ENCODE measurements around the gene C5orf15.
"Not testable (repeated sequence)": the region's sequence is repeated elsewhere in the genome, so short reads cannot be mapped to it uniquely, and the experiment has no call there.

C5orf15 gene

DNA sequence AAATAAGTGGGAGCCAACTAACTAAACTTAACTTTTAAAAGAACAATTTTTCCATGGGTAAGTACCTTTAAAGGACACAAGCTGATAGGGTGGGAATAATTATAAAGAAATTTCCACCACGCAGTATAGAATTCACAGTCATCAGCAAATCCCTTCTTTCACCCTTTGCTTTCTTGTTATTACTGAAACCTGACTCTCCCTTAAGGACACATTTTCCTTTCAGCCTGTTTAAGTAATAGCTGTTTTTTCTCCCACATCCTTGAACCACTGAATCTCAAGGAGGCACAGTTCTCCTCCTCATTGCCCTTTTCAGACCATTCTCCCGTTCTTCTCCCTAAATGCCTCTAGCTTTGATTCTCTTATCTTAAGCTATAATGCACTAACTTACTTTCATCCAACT, 6.3 kb downstream of the C5orf15 start:
- no peak for DNase-seq

DNA sequence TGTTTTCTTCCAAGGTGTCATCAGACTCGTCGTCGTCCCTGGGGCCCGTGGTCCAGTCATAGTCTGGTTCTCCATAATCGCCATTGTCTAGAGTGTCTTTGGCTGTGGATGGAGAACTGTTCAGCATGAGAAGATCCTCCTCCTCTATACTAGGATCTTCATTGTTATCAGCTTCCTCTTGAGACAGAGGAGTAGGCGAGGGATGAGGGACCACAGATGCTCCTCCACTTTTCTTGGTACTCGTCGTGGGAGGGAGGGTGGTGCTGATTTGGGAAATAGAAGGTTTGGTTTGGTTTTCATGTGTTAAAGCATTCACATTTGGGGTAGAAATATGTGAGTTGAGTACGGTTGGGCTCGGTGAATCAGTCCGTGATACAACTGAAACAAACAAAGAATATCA, 8.8 kb downstream of the C5orf15 start:
- no peak for DNase-seq

DNA sequence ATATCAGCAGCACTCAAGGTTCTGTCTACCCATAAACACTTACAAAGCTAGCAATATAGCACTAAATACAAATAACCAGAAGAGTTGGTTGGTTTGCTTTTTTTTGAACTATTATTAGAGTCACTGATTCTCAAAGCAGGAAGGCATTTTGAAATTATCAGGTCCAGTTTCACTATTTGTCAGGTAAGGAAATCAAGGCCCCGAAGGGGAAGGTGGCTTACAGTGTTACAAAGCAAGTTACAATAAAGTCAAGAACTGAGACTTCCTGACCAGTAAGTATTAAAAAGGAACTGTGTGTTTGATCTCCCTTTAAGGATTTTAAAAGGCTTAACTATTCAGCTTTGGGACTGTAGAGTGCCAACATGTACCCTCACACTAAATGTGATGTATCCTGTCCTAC, 10.8 kb downstream of the C5orf15 start:
- DNase-seq: no peak

DNA sequence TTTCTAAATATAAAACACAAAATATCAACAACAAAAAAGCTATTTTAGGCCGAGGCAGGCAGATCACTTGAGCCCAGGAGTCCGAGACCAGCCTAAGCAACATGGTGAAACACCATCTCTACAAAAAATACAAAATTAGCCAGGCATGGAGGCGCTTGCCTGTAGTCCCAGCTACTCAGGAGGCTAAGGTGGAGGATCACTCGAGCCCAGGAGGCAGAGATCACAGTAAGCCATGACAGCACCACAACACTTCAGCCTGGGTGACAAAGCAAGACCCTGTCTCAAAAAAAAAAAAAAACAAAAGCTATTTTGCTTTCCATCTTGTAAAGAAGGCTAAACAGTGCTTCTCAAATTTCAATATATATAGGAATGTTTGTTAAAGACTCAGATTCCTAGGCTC, 11.3 kb downstream of the C5orf15 start:
- no peak for DNase-seq

DNA sequence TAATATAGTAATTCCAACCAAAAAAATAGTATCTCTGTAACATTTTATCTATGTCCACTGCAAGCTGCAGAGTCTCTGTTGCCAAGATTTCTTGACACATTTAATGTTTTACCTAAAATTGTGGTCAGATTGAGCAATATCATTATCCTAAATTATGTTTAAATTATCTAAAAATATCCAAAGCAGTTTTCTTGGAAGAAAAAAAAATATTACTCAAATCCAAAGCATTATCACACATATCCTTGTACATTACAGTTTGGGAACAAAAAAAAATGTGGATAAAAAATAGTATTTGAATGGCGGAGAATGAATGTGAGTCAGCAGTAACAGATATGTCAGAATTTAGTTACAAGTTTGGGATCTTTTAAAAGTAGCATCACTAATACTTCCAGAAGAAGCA, 12.2 kb downstream of the C5orf15 start:
- DNase-seq: not testable (repeated sequence)

DNA sequence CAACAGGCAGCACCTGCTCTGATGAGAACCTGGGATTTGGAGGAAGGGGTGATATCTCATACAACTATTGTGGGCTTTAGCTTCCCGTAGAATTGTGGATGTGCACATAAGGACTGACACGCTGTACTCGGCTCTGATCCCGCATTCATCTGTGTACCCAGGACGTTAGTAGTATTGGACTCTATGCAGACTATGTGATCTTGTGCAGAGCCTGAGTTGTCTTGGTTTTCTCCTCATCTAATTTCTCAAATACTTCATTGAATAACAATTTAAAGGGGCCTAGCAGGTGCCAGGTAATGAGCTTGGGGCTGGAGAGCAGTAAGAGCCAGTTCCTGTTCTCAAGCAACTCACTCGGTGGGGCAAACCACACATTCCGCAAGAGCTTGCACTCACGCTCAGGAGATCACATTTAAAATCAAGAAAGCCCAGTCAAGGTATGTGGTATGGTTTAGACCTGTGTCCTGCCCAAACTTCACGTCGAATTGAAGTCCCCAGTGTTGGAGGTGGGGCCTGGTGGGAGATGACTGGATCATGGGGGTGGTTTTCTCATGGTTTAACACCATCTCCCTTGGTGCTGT, 14.8 kb downstream of the C5orf15 start:
- no peak for DNase-seq

DNA sequence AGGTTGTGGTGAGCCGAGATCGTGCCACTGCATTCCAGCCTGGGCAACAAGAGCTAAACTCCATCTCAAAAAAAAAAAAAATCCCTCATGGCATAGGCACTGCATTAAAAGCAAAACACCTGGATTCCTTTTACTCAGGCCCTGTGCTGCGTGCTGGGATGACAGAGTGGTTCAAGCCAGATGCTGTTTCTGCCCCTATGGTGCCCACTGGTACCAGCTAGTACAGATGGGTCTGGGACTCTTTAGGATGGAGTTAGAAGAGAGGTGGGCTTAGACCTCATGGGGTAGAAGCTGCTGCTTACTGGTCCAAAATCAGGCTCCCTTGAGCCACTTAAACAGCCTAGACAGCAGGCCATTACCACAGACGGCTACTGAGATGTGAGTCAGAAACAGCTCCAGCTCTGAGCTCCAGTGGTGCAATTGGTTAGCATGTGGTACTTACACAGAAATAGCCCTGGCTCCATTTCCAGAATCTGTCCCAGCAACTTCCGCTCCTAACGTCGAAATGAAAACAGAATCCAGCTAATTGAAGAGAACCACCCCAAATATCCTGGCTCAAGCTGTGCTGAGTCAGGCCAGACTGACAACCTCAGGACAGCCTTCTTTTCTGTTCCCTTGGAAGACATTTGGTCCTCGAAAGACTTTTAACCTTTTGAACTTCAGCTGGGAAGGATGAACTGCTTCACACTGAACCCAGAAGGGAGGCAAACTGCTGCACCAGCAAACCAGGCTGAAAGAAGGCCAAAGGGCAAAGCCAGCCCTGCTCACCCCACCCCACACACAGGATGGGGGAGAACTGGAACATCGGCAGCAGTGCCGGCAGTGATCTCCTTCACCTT, 15.5 kb downstream of the C5orf15 start:
- no peak for DNase-seq

DNA sequence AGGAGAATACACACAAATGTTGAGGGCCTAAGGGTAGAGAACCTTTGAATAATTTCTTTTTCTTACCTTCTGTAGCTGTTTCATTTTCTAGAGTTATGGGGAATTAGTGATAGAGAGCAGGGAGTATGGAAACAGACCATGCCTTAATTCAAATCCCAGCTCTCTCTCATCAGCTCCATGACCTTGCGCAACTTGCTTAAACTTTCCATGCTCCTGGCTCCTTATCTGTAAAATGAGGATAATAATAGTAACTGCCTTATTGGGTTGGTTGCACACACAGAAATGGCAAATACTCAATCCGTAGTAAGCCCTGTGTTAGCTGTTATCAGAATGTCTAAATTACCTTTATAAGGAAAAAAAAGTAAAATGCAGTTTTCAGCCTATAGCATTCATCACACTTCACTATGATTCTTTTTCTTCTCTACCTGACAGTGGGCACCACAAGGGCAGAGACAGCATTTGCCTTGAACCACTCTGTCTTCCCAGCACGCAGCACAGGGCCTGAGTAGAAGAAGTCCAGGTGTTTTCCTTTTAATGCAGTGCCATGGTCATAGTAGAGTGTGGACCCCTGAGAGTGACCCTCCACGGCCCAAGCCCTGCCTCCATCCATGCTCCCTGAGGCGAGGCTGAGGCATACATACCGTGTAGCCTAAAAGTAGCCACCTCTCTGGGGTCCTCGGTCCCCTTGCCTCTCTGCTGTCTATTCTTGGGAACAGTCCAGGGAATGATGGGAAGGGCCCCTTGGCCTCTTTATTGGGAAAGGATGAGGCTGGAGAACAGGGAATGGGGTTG, 17.4 kb downstream of the C5orf15 start:
- no peak for DNase-seq

DNA sequence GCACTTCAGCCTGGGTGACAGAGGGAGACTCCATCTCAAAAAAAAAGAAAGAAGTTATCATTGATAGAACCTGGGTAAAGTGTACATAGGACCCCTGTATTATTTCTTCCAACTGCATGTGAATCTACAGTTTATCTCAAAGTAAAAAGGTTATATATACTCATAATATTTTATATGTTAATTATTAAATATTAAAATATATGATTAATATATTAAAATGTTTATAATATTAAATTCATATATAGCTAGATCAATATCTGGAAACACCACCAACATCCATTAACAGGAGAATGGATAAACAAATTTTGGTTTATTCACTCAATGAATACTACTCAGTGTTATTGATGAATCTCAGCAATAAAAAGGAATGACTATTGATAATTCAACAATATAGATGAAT, 19.7 kb downstream of the C5orf15 start:
- no peak for DNase-seq

DNA sequence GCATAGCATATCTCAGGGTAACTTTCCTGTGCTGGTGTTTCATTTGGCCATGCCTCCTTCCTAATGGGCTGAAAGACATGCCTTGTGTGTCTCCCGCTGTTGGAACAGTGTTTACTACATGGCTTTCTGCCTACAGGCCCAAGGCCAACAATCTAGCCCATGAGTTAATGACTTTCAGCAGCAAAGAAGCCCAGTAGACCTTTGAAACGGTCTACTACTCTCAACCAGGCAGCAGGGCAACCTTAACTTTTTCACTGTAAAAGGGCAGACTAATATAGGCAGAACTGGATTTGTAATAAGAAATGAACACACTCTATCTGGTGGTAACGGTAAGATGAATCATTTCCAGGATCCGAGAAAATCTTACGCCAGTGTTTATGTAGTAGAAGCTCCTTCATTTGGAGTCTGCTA, 21.0 kb downstream of the C5orf15 start:
- DNase-seq: no peak

DNA sequence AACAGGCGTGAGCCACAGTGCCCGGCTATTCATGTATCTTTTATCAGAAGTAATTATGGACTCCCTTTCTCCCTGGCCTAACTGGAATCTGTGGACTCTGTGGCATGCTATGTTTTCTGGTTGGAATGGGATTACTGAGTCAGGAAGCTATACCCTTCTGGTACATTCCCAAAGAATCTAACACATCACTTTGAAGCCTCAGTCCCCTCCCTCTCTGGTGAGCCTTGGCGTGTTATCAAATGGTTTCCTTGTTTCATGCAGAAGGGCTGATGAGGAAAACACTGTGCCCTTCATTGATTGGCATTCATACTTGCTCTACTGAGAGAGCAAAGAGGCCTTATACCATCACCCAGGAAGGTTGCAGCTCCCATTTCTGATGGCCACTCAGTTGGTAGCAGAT, 22.9 kb downstream of the C5orf15 start:
- DNase-seq: no peak

DNA sequence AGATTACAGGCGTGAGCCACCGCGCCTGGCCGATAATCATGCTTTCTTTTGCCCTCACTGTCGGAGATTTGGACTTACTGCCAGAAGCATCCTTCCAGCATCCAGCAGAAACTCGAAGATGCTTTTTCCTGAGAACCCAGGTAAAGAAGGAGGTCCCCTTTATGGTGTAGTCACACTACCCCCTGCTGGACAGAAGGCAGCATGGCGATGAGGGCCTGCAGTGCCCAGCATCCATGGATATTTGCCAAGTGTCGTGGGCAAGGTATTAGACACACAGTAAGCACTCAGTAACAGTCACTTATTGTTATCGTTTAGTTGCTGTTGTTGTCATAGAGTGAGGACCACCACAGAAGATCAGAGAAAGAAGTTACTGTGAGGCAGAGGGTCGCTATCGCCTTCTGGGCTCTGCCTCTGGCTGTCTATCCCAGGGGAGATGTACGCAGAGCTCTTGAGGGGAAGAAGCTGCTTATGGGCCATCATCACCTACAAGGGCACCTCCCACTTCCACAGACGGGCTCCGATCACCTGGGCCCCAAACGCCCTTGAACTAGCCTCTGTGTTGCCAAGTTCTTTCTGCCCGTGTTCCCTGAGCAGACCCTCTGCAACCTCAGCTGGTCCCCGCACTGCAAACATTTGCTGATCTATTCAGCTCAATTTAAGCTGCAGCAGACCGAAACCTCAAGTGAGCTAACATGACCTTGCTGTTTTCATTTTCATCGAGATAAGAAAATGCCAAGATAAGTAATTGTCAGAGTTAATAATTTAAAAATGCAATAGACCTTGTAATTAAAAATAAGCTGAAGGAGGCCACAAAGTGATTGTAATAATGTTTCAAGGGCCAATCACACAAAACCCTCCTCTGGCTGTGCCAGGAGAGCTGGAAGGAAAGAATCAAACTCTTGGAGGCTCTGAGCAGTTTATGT, 23.9 kb downstream of the C5orf15 start:
- DNase-seq: no peak

DNA sequence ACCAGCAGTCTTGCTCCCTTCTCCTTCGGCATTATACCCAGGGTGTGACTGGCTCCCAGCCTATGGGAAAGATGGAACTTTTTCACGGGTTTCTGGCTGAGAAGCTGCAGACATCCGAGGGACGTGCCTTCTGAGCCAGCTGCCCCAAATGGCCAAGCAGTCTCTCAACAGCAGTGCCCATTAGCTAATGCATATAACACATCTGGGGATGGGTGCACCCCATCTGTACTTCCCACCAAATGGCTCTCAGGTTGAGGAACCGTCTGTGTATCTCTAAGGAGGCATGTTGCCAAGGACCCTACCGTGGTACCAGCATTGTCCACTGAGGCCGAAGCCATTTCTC, 25.0 kb downstream of the C5orf15 start:
- DNase-seq: no peak

DNA sequence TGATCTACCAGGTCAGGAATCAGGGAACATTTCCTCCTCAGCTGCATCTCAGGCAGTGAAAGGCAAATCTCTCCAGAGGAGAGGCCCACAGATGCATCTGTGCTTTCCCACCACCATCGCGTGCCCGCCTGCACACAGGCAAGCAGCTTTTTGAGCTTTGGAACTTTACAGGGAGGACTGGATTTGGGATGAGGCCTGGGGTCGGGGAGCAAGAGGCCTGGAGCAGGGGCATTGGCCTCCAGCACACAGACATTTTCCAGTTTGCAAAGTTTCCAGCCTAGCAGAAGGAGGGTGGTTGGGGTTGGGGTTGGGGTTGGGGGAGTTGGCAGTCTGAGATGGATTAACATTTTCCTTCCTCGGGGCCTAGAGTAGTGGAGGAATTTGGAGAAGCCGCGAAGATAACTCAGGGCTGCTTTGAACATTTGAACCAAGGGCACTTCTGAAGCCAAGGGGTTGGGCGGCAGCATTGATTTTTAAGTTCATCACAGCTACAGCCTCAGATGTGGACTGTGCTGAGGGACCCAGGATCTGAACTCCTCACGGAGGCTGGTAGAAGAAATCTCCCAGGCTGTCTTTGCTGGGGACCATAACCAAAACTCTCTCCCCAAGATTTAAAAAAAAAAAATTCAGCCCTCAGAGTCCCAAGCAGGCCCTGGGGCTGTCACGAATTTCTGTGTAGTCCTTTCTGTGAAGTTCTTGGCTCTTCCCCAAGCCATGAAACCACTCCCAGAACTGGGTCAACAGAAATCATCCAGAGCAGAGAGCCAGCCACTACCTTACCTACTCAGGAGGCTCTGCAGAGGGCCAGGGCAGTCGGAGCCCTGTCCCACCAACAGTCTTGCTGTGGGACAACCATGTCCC, 25.6 kb downstream of the C5orf15 start:
- DNase-seq: no peak

DNA sequence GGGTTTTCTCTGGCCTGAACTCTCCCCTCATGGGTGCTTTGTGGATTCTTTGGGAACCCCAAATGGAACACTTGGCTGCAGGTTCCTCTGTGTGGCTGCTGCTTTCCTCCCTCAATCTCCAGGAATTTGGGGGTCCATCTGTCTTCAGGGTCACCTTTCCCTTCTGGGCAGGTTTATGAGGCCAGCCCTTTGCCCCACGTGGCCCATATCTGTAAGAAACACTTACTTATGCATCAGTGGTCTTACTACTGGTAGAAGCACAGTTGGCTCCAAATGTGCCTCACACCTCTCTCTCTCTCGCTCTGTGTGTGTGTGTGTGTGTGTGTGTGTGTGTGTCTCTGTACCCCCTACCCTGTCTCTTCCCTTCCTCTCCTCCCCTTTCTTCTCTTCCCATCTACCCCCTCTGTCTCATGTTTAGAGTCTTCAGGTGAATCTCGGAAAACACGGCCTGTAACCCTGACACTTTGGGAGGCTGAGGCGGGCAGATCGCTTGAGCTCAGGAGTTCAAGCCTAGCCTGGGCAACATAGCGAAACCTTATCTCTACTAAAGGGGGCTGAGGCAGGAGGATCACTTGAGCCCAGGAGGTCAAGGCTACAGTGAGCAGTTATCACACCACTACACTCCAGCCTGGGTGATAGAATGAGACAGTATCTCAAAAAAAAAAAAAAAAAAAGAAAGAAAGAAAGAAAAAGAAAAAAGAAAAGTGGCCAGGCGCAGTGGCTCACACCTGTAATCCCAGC, 26.8 kb downstream of the C5orf15 start:
- DNase-seq: no peak

DNA sequence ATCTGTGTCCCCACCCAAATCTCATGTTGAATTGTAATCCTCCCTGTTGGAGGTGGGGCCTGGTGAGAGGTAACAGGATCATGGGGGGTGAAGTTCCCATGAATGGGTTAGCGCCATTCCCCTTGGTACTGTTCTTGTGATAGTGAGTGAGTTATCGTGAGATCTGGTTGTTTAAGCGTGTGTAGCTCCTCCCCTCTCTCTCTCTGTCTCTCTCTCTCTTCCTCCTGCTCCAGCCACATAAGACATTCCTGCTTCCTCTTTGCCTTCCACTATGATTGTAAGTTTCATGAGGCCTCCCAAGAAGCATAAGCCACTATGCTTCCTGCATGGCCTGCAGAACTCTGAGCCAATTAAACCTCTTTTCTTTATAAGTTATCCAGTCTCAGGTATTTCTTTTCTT, 28.8 kb downstream of the C5orf15 start:
- no peak for DNase-seq

DNA sequence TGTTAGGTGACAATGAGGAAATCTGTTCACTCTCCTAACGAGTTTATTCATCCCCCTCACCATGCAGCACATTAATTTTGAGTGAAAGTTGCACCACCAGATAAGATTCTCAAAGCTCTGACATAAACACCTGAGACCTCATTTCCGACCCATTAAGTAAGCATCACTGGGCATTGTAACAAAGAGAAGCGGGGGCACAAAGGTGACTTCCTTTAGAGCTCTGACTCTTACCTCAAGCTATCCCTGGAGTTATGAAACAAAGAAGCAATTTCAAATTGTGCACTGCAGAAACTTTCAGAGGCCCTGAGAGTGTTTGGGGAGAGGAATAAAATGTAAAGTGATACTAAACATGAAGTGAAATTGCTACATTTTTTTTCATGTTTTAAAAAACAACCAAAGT, 29.5 kb downstream of the C5orf15 start:
- no peak for DNase-seq

DNA sequence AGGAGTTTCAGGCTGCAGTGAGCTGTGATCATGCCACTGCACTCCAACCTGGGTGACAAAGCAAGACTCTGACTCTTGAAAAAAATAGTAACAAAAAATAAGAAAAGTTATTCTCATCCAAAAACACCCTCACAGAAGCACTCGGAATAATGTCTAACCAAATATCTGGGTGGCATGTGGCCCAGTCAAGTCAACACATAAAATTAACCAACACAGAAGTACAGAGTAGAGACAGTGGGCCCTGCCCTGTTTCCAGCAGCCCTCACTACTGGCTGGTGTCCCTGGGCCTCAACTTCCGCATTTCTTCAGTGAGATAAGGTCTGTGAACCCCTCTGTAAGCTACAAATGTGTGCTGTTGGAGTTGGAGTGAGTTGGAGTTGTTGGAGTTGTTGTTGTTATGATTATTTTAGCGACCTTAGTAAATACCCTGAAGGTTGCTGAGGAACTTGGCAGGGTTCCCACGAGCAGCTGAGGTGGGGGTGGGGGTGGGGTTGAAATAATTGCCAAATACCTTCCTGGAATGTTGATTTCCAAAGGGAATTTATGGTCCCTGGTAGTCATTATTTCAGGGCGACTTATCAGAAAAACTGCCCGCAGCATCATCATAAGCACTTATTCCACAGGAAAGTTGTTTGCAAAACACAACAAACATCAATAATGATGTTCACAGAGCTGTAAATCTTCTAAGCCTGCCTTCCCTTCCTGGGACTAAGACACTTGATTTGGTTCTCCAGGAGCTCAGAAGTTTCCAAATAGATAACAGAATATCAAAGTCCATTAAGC, 30.2 kb downstream of the C5orf15 start:
- DNase-seq: no peak

DNA sequence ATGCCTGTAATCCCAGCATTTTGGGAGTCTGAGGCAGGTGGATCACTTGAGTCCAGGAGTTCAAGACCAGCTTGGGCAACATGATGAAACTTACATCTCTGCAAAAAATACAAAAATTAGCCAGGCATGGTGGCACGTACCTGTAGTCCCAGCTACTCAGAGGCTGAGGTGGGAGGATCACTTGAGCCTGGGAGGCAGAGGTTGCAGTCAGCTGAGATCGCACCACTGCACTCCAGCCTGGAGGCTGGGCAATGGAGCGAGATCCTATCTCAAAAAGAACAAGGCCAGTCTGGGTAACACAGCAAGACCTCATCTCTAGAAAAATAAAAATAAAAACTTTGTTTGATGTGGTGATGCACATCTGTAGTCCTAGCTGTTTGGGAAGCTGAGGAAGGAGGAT, 30.8 kb downstream of the C5orf15 start:
- not testable (repeated sequence) for DNase-seq

DNA sequence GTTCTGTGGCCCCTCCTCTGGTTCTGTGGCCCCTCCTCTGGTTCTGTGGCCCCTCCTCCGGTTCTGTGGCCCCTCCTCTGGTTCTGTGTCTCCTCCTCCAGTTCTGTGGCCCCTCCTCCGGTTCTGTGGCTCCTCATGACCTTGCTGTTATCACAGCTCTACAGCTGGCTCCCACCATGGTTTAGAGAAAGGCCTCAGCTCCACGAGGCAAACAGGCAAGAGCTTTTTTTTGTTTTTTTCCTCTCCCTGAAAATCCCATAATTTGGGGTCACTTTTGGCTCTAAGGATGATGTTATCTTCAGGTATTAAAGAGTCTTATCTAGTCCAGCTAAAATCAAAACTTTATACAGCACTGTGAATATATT, 31.8 kb downstream of the C5orf15 start:
- DNase-seq: no peak
